Measurements from ENCODE around the gene C1QL4.
A peak's percentile ranks its signal among the peaks of the same experiment; 100 is the strongest.
"Not testable (repeated sequence)": the region's sequence is repeated elsewhere in the genome, so short reads cannot be mapped to it uniquely, and the experiment has no call there.

The C1QL4 gene

GRCh38 chr12:49333778-49334177, 3.2 kb downstream of the C1QL4 start:
- DNase-seq (ENCODE audit: low read depth, low spot score), result not testable (repeated sequence)

- DNase-seq (ENCODE audit: low read depth, low spot score), result no peak
Observed at GRCh38 chr12:49332891-49333371, 4.1 kb downstream of the C1QL4 start.

GRCh38 chr12:49332441-49332861, 4.5 kb downstream of the C1QL4 start:
- DNase-seq (ENCODE audit: low read depth, low spot score), result no peak

- peak; percentile 86 for DNase-seq (ENCODE audit: low read depth, low spot score)
Observed at GRCh38 chr12:49331380-49332222, 5.4 kb downstream of the C1QL4 start.

DNA sequence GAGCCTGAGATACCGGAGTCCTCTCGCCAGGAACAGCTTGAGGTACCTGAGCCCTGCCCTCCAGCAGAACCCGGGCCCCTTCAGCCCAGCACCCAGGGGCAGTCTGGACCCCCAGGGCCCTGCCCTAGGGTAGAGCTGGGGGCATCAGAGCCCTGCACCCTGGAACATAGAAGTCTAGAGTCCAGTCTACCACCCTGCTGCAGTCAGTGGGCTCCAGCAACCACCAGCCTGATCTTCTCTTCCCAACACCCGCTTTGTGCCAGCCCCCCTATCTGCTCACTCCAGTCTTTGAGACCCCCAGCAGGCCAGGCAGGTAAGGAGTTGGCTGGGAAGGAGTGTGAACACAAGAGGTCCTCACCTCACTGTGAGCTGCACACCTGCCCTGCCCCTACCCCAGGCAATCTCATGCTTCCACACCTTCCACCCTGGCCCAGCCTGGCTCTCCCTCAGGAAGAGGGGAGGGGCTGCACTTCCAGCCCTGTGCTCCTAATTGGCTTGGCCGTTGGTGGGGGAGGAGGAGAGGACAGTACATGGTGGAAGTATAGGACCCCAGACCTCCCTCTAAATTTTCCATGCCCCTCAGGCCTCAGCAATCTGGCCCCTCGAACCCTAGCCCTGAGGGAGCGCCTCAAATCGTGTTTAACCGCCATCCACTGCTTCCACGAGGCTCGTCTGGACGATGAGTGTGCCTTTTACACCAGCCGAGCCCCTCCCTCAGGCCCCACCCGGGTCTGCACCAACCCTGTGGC, 6.2 kb downstream of the C1QL4 start:
- DNase-seq (ENCODE audit: low read depth, low spot score), result no peak

DNA sequence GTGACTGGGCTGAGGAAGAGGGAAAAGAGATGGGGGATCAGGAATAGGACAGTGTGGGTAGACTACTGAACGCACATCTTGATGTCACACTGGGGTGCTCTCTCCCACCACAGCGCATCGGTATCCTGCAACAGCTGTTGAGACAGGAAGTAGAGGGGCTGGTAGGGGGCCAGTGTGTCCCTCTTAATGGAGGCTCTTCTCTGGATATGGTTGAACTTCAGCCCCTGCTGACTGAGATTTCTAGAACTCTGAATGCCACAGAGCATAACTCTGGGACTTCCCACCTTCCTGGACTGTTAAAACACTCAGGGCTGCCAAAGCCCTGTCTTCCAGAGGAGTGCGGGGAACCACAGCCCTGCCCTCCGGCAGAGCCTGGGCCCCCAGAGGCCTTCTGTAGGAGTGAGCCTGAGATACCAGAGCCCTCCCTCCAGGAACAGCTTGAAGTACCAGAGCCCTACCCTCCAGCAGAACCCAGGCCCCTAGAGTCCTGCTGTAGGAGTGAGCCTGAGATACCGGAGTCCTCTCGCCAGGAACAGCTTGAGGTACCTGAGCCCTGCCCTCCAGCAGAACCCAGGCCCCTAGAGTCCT, 6.9 kb downstream of the C1QL4 start:
- DNase-seq (ENCODE audit: low read depth, low spot score), result no peak

DNA sequence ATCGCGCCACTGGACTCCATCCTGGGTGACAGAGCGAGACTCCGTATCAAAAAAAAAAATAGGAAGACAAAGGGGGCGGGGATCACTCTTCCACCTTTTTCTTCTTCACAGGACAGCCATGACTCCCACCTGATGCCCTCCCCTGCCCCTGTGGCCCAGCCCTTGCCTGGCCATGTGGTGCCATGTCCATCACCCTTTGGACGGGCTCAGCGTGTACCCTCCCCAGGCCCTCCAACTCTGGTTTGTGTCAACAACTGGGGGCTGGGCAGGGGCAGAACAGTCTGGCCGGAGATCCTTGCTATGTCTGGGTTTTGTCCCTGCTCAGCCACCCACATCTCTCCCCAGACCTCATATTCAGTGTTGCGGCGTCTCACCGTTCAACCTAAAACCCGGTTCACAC, 8.2 kb downstream of the C1QL4 start:
- DNase-seq (ENCODE audit: low read depth, low spot score), result no peak

- no peak for DNase-seq (ENCODE audit: low read depth, low spot score)
Observed at GRCh38 chr12:49327887-49328286, 9.1 kb downstream of the C1QL4 start.

- DNase-seq (ENCODE audit: low read depth, low spot score), result no peak
Observed at GRCh38 chr12:49327368-49327767, 9.6 kb downstream of the C1QL4 start.

GRCh38 chr12:49325606-49326005, 11.4 kb downstream of the C1QL4 start:
- no peak for DNase-seq (ENCODE audit: low read depth, low spot score)

GRCh38 chr12:49323524-49324097, 13.4 kb downstream of the C1QL4 start:
- no peak for DNase-seq (ENCODE audit: low read depth, low spot score)

DNA sequence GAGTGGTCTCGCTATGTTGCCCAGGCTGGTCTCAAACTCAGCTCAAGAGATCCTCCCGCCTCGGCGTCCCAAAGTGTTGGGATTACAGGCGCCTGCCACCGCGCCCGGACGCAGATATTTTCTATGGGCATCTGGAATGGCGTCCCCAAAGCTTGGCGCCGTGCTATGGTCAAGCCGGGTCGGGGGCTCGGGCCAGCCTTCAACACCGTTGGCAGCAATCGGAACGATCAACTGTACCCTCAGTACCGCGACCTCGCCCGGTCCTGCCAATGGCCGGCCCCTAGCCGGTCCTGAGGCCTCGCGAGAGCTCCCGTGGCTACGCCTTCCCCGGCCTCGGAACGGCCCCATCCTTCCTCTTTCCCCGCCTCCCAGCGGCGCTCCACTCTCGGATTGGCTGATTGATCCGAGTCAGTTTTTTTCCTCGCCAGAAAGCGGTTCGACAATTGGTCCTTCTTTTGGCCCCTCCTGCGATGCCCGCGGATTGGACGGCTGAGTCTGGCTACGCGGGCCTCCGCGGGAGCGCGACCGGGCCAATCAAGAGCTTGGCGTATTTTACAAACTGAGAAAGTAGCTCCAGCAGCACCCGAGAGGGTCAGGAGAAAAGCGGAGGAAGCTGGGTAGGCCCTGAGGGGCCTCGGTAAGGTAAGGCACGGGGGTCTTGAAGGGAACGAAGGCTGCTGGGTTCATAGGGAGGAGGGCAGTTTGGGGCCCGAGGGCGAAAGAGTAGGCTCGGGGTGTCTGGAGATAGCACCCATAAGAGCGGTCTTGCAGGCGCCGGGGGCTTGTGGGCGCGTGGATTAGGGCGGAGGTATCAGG, 14.1 kb downstream of the C1QL4 start, which contains the start of gene TROAP:
TSS of gene TROAP (plus strand) at position 548 of the 816 bp plus-strand sequence. CDS start 354 bp downstream, outside the sequence.
- DNase-seq (ENCODE audit: low read depth, low spot score), result peak; percentile 99

DNA sequence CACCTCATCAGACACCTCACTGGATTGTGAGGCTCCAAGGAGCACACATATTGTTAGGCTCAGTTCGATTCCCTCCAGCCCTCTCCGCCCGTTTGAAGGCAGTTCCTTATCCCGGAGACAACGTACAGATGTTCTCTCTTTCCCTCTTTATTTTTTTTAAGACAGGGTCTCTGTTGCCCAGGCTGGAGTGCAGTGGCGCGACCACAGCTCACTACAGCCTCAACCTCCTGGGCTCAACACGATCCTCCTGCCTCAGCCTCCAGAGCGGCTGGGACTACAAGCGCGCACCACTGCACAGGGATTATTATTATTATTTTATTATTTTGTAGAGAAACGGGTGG, 14.7 kb downstream of the C1QL4 start:
- no peak for DNase-seq (ENCODE audit: low read depth, low spot score)

DNA sequence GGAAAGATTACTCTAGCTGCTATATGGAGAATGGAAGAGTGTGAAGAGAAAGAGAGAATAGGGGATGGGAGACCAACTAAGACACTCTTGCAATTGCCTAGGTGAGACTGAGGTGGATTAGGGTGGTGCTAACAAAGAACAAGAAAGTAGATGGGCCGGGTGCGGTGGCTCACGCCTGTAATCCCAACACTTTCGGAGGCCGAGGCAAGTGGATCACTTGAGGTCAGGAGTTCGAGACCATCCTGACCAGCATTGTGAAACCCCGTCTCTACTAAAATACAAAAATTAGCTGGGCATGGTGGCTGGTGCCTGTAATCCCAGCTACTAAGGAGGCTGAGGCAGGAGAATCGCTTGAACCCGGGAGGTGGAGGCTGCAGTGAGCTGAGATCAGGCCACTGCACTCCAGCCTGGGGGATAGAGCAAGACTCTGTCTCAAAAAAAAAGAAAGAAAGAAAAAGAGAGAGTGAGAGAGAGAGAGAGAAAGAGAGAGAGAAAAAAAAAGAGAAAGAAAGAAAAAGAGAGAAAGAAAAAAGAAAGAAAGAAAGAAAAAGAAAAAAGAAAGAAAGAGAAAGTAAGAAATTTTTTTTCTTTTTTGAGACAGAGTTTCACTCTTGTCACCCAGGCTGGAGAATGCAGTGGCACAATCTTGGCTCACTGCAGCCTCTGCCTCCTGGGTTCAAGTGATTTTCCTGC, 16.4 kb downstream of the C1QL4 start:
- not testable (repeated sequence) for DNase-seq (ENCODE audit: low read depth, low spot score)

DNA sequence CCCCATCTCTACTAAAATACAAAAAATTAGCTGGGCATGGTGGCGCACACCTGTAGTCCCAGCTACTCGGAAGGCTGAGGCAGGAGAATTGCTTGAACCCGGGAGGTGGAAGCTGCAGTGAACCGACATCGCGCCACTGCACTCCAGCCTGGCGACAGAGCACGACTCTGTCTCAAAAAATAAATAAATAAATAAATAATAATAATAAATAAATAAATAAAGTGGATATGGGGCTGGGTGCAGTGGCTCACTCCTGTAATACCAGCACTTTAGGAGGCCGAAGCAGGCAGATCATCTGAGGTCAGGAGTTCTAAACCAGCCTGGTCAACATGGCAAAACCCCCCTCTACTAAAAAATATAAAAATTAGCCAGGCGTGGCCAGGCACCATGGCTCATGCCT, 19.9 kb downstream of the C1QL4 start:
- not testable (repeated sequence) for DNase-seq (ENCODE audit: low read depth, low spot score)

DNA sequence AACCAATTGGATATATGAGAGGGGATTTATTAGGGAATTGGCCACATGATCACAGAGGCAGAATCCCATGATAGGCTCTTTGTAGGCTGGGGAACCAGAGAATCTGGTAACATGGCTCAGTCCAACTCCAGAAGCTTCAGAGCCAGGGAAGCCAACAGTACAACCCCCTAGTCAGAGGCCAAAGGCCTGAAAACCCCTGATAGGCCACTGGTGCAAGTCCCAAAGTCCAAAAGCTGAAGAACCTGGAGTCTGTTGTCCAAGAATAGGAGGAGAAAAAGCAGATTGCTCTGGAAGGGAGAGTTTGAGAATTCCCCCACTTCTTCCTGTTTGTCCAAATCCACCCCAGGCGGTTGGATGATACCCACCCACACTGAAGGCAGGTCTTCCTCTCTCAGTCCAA, 22.2 kb downstream of the C1QL4 start:
- DNase-seq (ENCODE audit: low read depth, low spot score), result no peak

DNA sequence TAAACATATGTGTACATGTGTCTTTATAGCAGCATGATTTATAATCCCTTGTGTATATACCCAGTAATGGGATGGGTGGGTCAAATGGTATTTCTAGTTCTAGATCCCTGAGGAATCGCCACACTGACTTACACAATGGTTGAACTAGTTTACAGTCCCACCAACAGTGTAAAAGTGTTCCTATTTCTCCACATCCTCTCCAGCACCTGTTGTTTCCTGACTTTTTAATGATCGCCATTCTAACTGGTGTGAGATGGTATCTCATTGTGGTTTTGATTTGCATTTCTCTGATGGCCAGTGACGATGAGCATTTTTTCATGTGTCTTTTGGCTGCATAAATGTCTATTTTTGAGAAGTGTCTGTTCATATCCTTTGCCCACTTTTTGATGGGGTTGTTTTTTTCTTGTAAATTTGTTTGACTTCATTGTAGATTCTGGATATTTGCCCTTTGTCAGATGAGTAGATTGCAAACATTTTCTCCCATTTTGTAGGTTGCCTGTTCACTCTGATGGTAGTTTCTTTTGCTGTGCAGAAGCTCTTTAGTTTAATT, 26.5 kb downstream of the C1QL4 start:
- not testable (repeated sequence) for DNase-seq (ENCODE audit: low read depth, low spot score)

DNA sequence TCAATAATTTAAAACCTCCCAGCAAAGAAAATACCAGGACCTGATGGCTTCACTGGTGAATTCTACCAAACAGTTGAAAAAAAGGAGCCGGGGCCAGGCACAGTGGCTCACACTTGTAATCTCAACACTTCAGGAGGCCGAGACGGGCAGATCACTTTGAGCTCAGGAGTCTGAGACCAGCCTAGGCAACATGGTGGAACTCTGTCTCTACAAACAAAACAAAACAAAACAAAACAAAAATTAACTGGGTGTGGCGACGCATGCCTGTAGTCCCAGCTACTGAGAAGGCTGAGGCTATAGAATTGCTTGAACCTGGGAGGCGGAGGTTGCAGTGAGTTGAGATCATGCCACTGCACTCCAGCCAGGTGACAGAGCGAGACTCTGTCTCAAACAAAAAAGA, 27.6 kb downstream of the C1QL4 start:
- no peak for DNase-seq (ENCODE audit: low read depth, low spot score)

DNA sequence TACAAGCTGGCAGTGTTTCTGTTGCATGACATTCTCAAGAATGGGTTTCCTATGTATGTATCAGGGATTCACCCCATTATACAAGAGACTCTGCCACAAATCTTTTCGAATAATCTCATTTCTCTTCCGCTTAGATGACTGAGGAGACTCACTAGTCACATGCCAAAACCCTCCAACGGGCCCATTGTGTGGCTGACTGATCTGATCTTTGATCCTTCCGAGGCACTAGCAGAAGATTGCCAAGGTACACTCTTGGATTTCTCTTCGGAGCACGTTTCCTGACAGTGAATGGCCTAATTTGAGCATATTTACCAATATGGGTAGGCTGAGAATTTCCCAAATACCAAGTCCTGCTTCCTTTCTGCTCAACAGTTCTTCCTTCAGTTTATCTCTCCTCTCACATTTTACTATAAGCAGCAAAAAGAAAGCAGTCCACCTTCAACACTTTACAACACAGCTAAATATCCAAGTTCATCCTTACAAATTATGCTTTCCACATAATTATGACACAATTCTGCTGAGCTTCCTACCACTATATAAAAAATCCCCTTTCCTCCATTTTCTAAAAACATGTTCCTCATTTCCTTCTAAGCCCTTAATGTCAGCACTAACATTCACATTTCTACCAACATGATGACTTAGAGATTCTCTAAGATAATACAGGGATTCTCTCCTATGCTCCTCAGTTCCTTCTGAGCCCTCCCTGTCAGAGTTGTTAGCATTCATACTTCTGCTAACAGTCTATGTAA, 31.1 kb downstream of the C1QL4 start:
- DNase-seq (ENCODE audit: low read depth, low spot score), result no peak
